NCI-H2196 (cell line): ENCODE data around the gene ZNRF3.
"Not testable (repeated sequence)": the region's sequence is repeated elsewhere in the genome, so short reads cannot be mapped to it uniquely, and the experiment has no call there.

Experiments
- DNase-seq: peaks from one replicate; lab custom pipeline; 2025; ENCODE audit not compliant: unreplicated experiment; lab: John Stamatoyannopoulos, UW

The ZNRF3 gene

GRCh38 chr22:28929197-28929596 lies 45.8 kb downstream of the ZNRF3 start:
- no peak for DNase-seq

DNA sequence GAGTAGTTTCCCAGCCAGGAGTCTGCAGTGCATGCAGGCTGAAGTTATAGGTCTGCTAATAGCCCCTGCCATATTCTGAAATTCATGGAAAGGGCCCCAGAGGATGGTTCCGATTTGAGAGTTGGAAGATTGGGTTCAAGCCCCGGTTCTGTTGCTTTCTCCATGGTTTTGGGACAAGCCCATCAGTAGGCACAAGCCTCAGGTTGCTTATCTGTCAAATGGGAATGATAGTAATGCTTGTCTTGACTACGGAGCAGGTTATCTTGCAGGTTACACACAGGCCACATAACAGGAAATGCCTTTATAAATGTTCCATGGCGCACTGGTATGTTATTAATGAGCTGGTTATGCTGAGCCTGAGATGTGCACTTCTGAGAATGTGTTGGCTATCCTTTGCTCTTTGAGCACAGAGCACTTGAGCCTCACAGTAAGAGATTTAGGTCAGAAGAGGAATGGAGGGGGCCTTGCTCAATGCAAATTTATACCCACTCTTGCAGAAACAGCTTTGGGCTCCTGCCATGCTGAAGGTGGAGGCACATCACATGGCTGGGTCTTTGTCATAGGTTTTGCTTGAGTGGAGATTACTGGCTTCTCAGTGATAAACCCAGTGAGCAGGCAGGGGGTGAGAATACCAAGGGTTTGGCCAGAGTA lies 47.1 kb downstream of the ZNRF3 start:
- no peak for DNase-seq

DNA sequence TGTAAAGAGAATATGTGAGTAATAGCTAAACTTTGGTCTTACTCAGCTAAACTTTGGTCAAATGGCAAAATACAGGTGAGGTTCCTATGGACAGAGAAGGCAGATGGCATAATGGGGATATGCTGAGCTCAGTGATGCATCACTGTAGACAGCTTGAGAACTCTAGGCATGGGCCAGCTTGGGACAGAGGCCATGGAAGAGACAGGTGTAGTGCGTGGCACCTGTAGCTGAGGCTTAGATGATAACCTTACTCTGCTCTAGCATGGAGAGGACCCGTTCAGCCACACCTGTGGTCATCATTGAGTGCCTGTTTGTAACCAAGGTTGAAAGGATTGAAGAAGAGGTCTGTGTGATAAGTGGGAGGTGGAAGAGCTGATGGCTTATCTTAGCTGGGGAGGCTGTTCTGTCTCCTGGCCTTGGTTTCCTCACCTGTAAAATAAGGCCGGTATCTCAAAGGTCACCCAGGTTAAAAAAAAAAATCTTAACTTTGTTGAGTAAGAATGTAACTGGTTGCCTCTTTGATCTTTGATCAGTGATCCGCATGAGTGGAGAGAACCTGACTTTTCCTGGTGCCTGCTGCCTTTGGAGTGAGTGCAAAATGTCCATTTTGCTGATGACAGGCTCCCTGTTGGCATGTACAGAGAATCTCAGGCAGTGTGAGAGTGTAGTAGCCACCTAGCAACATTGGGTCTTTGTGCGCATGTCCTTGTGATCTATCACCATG lies 48.6 kb downstream of the ZNRF3 start:
- no peak for DNase-seq

GRCh38 chr22:28933321-28933720 lies 49.9 kb downstream of the ZNRF3 start:
- DNase-seq = no peak

GRCh38 chr22:28934026-28934425 lies 50.7 kb downstream of the ZNRF3 start:
- DNase-seq = no peak

DNA sequence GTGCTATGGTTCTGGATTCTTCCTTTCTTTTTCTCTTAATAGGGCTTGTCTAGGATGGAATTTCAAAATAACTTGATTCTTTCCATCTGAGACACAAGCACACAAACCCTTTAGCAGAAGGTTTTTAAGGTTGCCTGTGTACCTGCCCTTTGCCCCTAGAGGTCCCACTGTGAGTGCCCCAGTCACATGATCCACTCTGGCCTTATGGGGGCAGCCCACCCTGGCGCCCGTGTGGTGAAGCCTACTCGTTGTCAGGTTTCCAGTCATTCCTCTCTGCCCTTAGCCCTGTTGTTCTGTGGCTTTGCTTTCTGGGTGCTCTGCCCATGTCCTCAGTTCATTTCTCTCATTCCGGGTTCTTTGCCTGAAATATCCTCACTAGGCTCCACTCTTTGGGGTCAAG lies 51.8 kb downstream of the ZNRF3 start:
- DNase-seq = no peak

DNA sequence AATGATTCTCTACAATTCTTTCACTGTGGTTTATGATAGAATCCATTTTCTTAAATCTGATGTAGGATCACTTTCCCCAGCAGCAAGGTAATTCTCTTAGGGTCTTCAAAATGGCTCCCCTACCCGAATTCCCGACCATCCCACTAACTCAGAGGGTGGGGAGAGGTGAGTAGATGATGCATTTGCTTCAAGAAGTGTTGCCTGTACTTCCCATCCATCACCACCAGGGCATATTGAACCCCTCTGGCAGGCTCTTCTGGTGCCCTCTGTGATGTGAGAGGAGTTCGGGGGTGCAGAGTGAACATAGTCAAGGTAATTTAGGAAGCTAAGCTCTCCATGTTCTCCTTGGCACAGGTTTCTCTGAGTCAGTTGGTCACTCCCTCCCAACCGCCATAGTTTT lies 52.3 kb downstream of the ZNRF3 start:
- DNase-seq = no peak

DNA sequence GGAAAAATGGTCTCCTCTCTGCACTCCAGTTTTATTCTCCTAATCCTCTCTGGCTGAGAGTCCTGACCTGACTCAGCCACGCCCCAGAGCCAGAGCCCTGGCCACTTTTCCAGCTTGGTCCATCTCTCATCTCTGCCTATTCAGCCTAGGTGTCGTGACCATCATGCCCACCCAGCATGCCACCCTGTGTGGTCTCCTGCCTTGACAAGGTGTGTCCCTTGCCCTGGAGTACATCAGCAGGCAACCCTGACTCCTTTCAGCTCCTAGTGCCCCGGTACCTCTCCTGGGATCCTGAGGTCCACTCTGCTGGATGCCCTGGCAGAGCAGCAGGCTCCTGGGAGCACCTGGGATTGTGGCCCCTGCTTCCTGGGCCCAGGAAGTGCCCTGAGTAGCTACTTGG lies 52.8 kb downstream of the ZNRF3 start:
- DNase-seq = no peak

- no peak for DNase-seq
These were observed 54.0 kb downstream of the ZNRF3 start for GRCh38 chr22:28937206-28938025.

GRCh38 chr22:28938286-28938833 lies 55.0 kb downstream of the ZNRF3 start:
- DNase-seq = no peak

- no peak for DNase-seq
These were observed 56.0 kb downstream of the ZNRF3 start for GRCh38 chr22:28939394-28939793.

GRCh38 chr22:28939932-28940331 lies 56.6 kb downstream of the ZNRF3 start:
- DNase-seq = no peak

GRCh38 chr22:28940441-28940840 lies 57.1 kb downstream of the ZNRF3 start:
- no peak for DNase-seq

- no peak for DNase-seq
These were observed 59.0 kb downstream of the ZNRF3 start for GRCh38 chr22:28942333-28942732.

DNA sequence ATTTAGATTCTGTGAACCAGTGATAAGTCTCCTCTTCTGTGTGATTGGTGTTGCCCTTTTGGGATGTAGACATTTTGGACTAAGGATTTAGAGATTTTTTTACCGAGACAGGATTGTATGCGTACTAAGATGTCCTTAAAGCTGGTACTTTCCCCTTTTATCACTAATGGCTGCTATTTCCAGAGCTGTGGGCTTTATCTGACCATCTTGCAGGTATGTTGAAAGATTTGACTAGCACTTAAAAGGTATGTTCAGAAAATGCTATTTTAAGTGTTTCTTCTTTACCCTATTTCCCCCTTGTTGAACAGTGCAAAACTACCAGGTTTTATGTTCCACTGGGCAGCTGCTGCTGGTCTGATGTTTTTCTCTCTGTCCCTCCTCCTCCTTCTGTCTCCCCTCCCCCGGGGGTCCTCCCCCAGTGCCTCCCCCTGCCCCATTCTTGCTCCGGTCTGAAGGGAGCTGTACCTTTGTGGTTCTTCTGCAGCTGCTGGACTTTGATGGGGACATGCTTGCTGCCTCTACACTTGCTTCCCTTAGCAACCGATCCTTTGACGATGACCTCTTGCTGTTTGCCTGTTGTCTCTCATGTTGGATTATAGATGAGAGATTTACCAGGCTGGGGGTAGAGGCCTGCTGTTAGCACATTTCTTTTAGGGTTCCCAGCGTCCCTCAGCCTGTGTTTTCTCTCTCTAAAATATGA lies 59.6 kb downstream of the ZNRF3 start:
- DNase-seq = no peak

GRCh38 chr22:28943501-28943879 lies 60.1 kb downstream of the ZNRF3 start:
- DNase-seq = no peak

GRCh38 chr22:28947125-28947524 lies 63.8 kb downstream of the ZNRF3 start:
- DNase-seq = no peak

DNA sequence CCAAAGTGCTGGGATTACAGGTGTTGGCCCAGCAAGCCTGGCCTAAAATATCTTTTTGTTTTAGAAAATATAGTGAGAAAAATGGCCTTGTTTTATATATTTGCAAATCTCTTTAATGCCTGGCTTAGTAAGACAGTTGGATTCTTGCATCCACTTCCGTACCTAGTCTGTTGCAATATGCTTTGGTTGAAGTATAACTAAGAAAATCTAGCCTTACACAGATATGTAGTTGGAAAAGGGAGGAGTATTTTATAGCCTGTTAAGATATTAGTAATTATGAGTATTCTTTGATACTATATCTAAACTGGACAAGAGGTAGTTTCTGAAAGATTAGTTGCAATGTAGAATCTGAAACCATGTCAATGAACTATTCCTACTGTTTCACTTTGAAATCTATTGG lies 65.1 kb downstream of the ZNRF3 start:
- DNase-seq = no peak

DNA sequence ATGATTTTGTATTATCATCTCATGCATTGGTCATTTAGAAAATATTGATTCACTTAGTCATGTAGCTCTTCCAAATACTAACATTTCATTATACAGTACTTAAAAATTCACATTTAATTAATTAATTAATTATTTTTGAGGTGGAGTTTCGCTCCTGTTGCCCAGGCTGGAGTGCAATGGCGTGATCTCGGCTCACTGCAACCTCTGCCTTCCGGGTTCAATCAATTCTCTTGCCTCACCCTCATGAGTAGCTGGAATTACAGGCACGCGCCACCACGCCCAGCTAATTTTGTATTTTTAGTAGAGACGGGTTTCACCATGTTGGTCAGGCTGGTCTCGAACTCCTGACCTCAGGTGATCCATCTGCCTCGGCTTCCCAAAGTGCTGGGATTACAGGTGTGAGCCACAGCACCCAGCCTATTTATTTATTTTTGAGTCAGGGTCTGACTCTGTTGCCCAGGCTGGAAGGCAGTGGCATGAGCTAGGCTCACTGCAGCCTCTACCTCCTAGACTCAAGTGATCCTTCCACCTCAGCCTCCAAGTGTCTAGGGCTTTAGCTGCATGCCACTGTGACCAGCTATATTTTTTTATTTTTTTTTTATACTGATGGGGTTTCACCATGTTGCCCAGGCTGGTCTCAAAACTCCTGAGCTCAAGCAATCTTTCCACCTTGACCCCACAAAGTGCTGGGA lies 65.6 kb downstream of the ZNRF3 start:
- DNase-seq = not testable (repeated sequence)

DNA sequence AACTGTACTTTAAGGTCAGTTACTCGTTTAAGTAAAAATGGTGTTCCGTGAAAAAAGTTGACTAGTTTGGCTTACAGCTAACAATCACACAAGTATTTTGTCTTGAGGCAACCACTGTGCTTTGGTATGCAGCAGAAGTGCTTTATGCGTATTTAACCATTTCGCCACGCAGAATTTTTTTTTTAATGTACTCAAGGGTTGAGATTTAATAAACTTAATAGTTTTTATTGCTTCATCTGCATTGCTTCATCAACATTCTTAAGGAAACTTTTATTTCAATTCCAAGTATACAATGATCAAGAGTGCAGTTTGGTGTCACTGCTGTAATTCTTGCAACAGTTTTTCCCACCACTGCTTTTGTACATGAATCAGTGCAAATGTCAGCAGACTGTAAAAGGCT lies 66.4 kb downstream of the ZNRF3 start:
- DNase-seq = no peak
